ENCODE measurements around the gene RAN. TPM values are rescaled to one million over a fixed set of nuclear protein-coding genes. Genes with fewer than 3 reads are reported as not detected.

RAN gene
- total RNA-seq, 1 experiment from 2014 or later, result 1,310 TPM

- BruUV-seq (replicated peaks), result no TSS peak
- H3K4me1 Mint-ChIP-seq (ENCODE audit: low read depth, unreplicated experiment), result peaks cover 22% of the 10 kb centered on the region
- POLR2A ChIA-PET, result no interaction called here
These were observed 39.9 kb upstream of the RAN start for GRCh38 chr12:130831876-130832405.

GRCh38 chr12:130832561-130833209 is 39.2 kb upstream of the RAN start:
- Mint-ChIP-seq H3K4me1 (ENCODE audit: low read depth, unreplicated experiment) (peaks cover 22% of the 10 kb centered on the region), H3K36me3 (ENCODE audit: insufficient read depth, unreplicated experiment) (peaks cover 10% of the 10 kb centered on the region), H3K4me3 (ENCODE audit: unreplicated experiment) (peak overlapping the region; percentile 6), H3K27me3 (ENCODE audit: insufficient read depth, unreplicated experiment) (no peaks in the 10 kb centered on the region), H3K9me3 (ENCODE audit: unreplicated experiment) (no peaks in the 10 kb centered on the region), H3K27ac (ENCODE audit: unreplicated experiment) (peak overlapping the region; percentile 18)
- POLR2A ChIA-PET, result no interaction called here
- intact Hi-C loops (cut with micrococcal nuclease; ENCODE audit: unreplicated experiment), result no loop called here
- Histone ChIP-seq H3K9me3 (no peaks in the 10 kb centered on the region), H3K27me3 (replicated peaks; ENCODE audit: control insufficient read depth, insufficient read depth, low read length) (no peaks in the 10 kb centered on the region), H3K36me3 (ENCODE audit: control insufficient read depth, insufficient read depth, low read length) (no peaks in the 10 kb centered on the region), H3K4me1 (peaks cover 23% of the 10 kb centered on the region), H3K4me3 (ENCODE audit: low read depth, low read length) (no peak overlapping the region)
- CTCF ChIA-PET, result no interaction called here
- DNase-seq, result peak; percentile 49 to 62
- no TSS peak for BruUV-seq (replicated peaks)
- TF ChIP-seq, protein P1, sequence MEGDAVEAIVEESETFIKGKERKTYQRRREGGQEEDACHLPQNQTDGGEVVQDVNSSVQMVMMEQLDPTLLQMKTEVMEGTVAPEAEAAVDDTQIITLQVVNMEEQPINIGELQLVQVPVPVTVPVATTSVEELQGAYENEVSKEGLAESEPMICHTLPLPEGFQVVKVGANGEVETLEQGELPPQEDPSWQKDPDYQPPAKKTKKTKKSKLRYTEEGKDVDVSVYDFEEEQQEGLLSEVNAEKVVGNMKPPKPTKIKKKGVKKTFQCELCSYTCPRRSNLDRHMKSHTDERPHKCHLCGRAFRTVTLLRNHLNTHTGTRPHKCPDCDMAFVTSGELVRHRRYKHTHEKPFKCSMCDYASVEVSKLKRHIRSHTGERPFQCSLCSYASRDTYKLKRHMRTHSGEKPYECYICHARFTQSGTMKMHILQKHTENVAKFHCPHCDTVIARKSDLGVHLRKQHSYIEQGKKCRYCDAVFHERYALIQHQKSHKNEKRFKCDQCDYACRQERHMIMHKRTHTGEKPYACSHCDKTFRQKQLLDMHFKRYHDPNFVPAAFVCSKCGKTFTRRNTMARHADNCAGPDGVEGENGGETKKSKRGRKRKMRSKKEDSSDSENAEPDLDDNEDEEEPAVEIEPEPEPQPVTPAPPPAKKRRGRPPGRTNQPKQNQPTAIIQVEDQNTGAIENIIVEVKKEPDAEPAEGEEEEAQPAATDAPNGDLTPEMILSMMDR (IDR thresholded peaks at IDR 0.05; ENCODE audit: insufficient read depth in 1 of 2, low read depth in 1 of 2, low read length in 1 of 2, severe bottlenecking in 1 of 2, unreplicated experiment in 1 of 2), result no peak

More at GRCh38 chr12:130831876-130832405, 39.9 kb upstream of the RAN start:
- H3K4me1 ChIP-seq, result peaks cover 23% of the 10 kb centered on the region
- Mint-ChIP-seq H3K9me3 (ENCODE audit: unreplicated experiment) (no peaks in the 10 kb centered on the region), H3K4me3 (ENCODE audit: unreplicated experiment) (no peak overlapping the region), H3K27ac (ENCODE audit: unreplicated experiment) (no peak overlapping the region), H3K36me3 (ENCODE audit: insufficient read depth, unreplicated experiment) (peaks cover 10% of the 10 kb centered on the region), H3K27me3 (ENCODE audit: insufficient read depth, unreplicated experiment) (no peaks in the 10 kb centered on the region)
- TF ChIP-seq, protein P1 (IDR thresholded peaks at IDR 0.05; ENCODE audit: insufficient read depth in 1 of 2, low read depth in 1 of 2, low read length in 1 of 2, severe bottlenecking in 1 of 2, unreplicated experiment in 1 of 2), result no peak
- H3K9me3 ChIP-seq, result no peaks in the 10 kb centered on the region
- no peaks in the 10 kb centered on the region for H3K27me3 ChIP-seq (replicated peaks; ENCODE audit: control insufficient read depth, insufficient read depth, low read length)
- intact Hi-C loops (cut with micrococcal nuclease; ENCODE audit: unreplicated experiment), result no loop called here
- no peaks in the 10 kb centered on the region for H3K36me3 ChIP-seq (ENCODE audit: control insufficient read depth, insufficient read depth, low read length)
- no peak overlapping the region for H3K4me3 ChIP-seq (ENCODE audit: low read depth, low read length)
- CTCF ChIA-PET, result no interaction called here
- DNase-seq, result no peak

GRCh38 chr12:130835011-130835410 is 36.9 kb upstream of the RAN start:
- H3K4me1 Mint-ChIP-seq (ENCODE audit: low read depth, unreplicated experiment), result peaks cover 29% of the 10 kb centered on the region

More at GRCh38 chr12:130835011-130835410, 36.9 kb upstream of the RAN start:
- H3K9me3 Mint-ChIP-seq (ENCODE audit: unreplicated experiment), result no peaks in the 10 kb centered on the region
- H3K27ac Mint-ChIP-seq (ENCODE audit: unreplicated experiment), result no peak overlapping the region
- H3K36me3 Mint-ChIP-seq (ENCODE audit: insufficient read depth, unreplicated experiment), result peaks cover 10% of the 10 kb centered on the region
- DNase-seq, result no peak
- no peaks in the 10 kb centered on the region for H3K27me3 Mint-ChIP-seq (ENCODE audit: insufficient read depth, unreplicated experiment)
- TF ChIP-seq, protein P1 (IDR thresholded peaks at IDR 0.05; ENCODE audit: insufficient read depth in 1 of 2, low read depth in 1 of 2, low read length in 1 of 2, severe bottlenecking in 1 of 2, unreplicated experiment in 1 of 2), result no peak
- H3K36me3 ChIP-seq (ENCODE audit: control insufficient read depth, insufficient read depth, low read length), result no peaks in the 10 kb centered on the region
- ChIA-PET CTCF (no interaction called here), POLR2A (no interaction called here)
- no peak overlapping the region for H3K4me3 Mint-ChIP-seq (ENCODE audit: unreplicated experiment)
- peaks cover 27% of the 10 kb centered on the region for H3K4me1 ChIP-seq
- no peaks in the 10 kb centered on the region for H3K9me3 ChIP-seq
- no TSS peak for BruUV-seq (replicated peaks)
- no peak overlapping the region for H3K4me3 ChIP-seq (ENCODE audit: low read depth, low read length)
- intact Hi-C loops (cut with micrococcal nuclease; ENCODE audit: unreplicated experiment), result loop anchor here (5.0 kb wide), 1 partner anchor 37 kb away; the partner anchor contains the start of gene RAN
- no peaks in the 10 kb centered on the region for H3K27me3 ChIP-seq (replicated peaks; ENCODE audit: control insufficient read depth, insufficient read depth, low read length)

Measured in Caco-2 (cell line).